ENCODE data around the gene FURIN.

The FURIN gene

DNA sequence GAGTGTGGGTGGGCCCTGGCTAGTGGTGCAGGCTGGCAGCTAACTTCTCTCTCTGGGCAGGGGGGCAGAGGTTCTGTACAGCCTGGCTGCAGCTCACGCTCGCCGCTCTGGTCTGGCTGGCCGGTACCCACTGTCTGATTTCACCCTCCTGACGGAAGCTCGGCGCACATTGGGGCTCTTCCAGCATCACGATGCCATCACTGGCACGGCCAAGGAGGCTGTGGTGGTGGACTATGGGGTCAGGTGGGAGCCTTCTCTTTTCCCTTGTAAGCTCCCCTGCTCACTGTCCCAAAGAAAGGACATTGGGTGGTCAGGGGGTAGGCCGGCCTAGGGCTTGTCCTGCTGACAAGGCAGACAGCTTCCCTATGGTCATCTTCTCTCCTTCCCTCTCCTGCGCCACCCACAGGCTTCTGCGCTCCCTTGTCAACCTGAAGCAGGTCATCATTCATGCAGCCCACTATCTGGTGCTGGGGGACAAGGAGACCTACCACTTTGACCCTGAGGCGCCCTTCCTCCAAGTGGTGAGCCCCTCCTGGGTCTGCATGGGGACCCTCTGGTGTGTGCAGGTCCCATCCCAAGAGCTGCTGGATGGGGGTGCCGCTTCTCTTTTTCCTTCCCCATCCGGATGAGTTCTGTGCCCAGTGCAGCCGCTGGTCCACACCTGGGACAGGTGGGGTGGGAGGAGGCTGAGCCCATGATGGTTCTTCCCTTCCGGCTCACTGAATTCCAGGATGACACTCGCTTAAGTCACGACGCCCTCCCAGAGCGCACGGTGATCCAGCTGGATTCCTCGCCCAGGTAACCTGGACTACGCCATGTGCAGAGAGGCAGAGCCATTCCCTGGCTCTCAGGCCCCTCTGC, 42.3 kb downstream of the FURIN start:
- no peak overlapping the region for H3K4me3 ChIP-seq (ENCODE audit: low read depth, low read length)
- TF ChIP-seq, protein P1, sequence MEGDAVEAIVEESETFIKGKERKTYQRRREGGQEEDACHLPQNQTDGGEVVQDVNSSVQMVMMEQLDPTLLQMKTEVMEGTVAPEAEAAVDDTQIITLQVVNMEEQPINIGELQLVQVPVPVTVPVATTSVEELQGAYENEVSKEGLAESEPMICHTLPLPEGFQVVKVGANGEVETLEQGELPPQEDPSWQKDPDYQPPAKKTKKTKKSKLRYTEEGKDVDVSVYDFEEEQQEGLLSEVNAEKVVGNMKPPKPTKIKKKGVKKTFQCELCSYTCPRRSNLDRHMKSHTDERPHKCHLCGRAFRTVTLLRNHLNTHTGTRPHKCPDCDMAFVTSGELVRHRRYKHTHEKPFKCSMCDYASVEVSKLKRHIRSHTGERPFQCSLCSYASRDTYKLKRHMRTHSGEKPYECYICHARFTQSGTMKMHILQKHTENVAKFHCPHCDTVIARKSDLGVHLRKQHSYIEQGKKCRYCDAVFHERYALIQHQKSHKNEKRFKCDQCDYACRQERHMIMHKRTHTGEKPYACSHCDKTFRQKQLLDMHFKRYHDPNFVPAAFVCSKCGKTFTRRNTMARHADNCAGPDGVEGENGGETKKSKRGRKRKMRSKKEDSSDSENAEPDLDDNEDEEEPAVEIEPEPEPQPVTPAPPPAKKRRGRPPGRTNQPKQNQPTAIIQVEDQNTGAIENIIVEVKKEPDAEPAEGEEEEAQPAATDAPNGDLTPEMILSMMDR (IDR thresholded peaks at IDR 0.05; ENCODE audit: borderline replicate concordance, insufficient read depth, low read depth, low read length): no peak

DNA sequence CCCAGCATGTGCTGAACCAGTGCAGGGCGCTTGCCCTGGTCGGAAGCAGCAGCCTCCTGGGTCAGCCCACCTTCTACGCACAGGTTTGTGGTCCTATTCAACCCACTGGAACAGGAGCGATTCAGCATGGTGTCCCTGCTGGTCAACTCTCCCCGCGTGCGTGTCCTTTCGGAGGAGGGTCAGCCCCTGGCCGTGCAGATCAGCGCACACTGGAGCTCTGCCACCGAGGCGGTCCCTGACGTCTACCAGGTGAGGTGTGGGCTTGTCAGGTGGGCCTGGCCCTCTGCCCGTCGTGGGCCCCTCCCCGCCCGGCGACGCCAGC, 42.9 kb downstream of the FURIN start:
- TF ChIP-seq, protein P1 (IDR thresholded peaks at IDR 0.05; ENCODE audit: borderline replicate concordance, insufficient read depth, low read depth, low read length): no peak
- no peak overlapping the region for H3K4me3 ChIP-seq (ENCODE audit: low read depth, low read length)

DNA sequence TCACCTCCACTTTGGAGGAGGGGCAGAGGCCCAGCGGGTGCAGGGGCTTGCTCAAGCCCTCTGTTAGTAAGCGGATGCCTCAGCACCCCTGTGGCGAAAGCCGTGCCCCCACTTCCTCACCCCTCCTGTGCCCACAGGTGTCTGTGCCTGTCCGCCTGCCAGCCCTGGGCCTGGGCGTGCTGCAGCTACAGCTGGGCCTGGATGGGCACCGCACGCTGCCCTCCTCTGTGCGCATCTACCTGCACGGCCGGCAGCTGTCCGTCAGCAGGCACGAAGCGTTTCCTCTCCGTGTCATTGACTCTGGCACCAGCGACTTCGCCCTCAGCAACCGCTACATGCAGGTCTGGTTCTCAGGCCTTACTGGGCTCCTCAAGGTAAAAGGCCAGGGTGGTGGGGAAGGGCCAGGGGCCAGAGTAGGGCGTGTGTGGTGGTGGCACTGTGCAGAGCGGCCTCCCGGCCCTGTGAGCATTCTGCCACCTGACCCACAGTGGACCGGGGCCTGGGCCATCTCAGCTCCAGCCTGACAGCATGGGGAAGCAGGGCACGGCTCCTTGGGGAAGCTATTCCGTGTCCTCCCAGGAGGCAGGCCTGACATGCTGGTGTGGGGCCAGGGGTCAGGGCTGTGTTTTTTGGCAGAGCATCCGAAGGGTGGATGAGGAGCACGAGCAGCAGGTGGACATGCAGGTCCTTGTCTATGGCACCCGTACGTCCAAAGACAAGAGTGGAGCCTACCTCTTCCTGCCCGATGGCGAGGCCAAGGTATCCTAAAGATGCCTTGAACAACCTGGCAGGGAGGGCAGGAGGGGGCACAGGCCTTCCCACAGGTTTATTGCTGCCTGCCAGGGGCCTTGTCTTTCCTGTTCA, 43.8 kb downstream of the FURIN start:
- TF ChIP-seq, protein P1 (IDR thresholded peaks at IDR 0.05; ENCODE audit: borderline replicate concordance, insufficient read depth, low read depth, low read length): no peak
- H3K4me3 ChIP-seq (ENCODE audit: low read depth, low read length): no peak overlapping the region

DNA sequence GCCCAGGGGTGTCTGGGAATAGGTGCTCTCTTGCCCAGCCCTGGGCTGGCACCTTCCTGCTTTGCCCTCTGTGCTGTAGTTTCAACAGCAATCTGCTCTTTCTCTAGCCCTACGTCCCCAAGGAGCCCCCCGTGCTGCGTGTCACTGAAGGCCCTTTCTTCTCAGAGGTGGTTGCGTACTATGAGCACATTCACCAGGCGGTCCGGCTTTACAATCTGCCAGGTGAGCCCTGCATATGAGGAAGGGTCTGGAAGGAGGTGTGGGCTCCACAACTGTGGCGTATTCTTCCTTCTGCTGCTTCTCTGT, 44.3 kb downstream of the FURIN start:
- TF ChIP-seq, protein P1 (IDR thresholded peaks at IDR 0.05; ENCODE audit: borderline replicate concordance, insufficient read depth, low read depth, low read length): no peak
- H3K4me3 ChIP-seq (ENCODE audit: low read depth, low read length): no peak overlapping the region

DNA sequence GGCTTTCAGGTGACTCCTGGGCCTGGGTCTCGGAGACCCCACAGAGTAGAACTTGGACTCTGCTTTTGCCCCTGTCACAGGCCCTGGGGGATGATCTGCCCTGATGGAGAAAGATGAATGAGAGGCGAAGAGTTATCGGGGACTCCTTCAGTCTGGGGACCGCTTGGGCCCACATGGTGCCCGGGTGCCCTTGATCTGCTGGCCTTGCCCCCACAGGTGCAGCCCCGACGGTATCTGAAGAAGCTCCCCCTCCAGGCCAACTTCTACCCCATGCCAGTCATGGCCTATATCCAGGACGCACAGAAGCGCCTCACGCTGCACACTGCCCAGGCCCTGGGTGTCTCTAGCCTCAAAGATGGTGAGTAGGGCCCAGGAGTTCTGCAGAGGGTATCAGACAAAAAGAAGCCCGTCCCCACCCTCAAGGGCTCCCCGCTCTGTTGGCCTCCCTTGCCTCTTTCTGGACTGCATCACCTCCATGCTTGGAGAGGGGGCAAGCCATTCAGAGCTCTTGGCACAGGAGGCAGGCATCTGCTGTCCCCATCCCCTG, 45.1 kb downstream of the FURIN start:
- TF ChIP-seq, protein P1 (IDR thresholded peaks at IDR 0.05; ENCODE audit: borderline replicate concordance, insufficient read depth, low read depth, low read length): no peak
- no peak overlapping the region for H3K4me3 ChIP-seq (ENCODE audit: low read depth, low read length)

DNA sequence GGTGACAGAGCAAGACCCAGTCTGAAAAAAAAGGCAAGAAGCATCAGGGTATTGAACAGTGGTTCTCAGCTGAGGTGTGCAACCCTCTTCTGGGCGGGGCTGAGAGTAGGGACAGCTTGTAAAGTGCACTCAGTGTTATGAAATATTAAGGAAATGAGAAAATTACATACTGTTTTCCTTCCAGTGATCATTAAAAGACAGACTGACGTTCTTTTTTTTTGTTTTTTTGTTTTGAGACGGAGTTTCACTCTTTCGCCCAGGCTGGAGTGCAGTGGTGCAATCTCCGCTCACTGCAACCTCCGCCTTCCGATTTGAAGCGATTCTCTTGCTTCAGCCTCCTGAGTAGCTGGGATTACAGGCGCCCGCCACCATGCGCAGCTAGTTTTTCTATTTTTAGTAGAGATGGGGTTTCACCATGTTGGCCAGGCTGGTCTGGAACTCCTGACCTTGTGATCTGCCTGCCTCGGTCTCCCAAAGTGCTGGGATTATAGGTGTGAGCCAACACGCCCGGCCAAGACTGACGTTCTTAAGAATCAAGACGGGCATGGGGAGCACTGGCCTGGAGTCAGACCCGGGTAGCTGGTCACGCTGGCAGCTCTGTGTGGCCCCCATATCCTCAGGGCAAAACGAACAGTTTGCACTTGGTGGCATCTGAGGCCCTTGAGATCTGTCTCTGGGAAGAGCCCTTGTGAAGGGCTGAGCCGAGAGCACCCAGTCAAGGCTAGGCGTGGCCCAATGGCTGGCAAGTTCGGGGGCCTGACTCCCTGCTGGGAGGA, 46.1 kb downstream of the FURIN start:
- TF ChIP-seq, protein P1 (IDR thresholded peaks at IDR 0.05; ENCODE audit: borderline replicate concordance, insufficient read depth, low read depth, low read length): no peak
- no peak overlapping the region for H3K4me3 ChIP-seq (ENCODE audit: low read depth, low read length)

All from GM12875 (cell line).